Activated T-helper 1 cell treated with anti-CD3 and anti-CD28 coated beads, Interleukin-2, amount 50 U/mL, for 16 hours (primary cell): ENCODE results near the gene B4GALNT3.

Experiments used
- DNase-seq, 2 donors: peaks; one replicate each; pipeline ENCODE4 v3.0.0-alpha.2; 2020; ENCODE audit warnings: low read depth in 1 of 2, low spot score in 1 of 2

Gene B4GALNT3

DNA sequence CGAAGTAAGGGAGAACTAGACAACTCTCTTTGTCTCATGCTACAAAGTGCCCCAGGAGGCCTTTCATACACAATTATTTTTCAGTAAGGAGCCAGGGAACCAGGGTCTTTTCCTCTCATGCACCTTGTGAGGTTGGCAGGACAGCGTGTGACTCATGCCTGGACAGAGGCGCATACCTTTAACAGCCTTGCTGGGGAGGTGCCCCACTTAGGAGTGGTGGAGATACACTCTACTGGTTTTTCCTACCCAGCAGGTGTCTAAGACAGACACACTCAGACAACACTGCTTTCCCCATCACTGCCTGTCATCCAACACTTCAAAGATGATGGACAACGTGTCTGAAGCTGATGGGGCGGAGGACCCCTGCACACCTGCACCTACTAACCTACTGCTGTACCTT is 49.1 kb downstream of the B4GALNT3 start:
- DNase-seq = no peak

DNA sequence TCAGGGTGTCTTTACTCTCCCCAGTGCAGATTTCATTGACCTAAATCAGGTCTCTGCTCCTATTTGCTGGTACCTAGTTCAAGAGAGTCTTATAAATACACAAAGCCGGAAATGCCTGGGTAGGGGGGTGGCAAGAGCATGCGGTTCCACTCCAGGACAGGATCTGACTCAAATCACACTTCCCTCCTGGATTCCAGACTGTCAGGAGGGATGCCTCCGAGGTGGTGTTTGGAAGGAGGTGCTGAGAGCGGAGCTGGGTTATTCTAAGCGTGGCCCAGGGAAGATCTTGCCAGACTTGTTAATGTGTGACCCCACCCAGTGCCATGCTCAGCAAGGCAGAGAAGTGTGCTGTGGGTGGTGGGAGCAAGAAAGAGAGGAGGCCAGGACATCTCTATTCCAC is 49.8 kb downstream of the B4GALNT3 start:
- DNase-seq = no peak

DNA sequence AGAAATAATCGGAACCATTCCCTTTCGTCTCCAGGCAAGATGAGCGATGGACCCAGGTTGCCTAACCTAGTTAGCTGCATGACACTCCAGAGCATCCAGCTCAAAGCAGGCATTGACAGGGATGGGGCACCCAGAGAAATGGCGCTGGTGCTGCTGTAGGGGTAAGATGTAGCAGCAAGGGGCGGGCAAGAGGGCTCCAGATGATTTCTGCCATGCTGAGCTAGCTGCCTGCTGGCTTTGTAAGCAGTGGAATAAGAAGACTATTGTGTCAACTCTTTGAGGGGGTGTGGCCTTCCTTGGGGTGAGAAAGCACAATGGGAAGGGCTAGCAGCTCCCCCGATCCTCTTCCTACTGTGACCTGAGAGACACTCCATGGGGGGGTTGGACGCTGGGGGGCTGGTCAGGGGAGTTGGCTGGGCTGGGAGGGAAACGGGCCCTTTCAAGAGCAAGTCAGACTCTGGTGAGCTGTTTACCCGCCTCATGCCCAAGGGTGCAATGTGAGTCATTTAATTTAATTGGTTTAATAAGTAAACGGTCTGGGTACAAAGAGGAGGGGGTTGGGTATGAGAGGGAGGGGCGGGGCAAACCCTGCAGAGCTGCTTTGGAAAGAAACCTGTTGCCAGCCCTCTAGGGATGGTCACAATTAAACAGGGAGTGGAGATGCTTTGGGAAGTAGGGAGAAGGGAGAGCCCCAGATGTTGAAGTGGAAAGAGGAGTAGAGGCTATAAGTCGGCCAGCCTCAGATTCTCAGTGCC is 50.5 kb downstream of the B4GALNT3 start:
- DNase-seq = no peak

DNA sequence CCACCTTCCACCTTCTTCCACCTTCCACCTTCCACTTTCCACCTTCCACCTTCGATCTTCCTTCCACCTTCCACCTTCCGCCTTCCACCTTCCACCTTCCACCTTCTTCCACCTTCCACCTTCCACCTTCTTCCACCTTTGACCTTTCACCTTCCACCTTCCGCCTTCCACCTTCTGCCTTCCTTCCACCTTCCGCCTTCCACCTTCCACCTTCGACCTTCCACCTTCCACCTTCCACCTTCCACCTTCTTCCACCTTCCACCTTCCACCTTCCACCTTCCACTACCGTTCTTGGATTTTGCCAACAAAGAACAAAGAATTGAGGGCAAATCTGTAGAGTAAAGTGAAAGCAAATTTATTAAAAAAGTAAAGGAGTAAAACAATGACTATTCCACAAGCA is 53.2 kb downstream of the B4GALNT3 start:
- no peak for DNase-seq

DNA sequence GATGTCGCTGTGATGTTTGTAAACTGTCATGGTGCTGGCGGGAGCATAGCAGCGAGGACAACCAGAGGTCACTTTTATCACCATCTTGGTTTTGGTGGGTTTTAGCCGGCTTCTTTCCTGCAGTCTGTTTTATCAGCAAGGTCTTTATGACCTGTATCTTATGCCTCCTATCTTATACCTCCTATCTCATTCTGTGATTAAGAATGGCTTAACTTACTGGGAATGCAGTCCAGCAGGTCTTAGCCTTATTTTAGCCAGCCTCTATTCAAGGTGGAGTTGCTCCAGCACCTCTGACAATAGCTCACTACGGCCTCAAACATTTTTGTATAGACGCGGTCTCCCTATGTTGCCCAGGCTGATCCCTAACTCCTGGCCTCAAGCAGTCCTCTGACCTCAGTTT is 53.7 kb downstream of the B4GALNT3 start:
- DNase-seq = no peak

GRCh38 chr12:517538-517937 is 57.8 kb downstream of the B4GALNT3 start:
- DNase-seq = no peak

DNA sequence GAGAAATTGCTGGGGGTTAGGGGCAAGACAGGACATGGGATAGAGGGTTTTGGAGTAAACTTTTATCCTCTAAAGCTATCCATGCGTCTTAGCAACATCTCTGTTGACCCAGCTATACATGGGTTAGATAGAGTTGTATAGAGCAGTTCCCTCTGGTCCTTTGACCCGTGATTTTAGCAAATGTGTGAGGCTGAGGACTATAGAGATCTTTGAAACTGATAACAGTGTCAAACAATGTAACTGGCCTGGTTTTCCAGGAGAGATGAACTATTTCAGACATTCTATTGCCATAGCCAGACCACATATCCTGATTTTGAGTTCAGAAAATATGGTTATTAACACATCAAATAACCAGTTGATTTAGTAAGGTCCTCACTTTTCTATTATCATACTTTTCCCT is 60.4 kb downstream of the B4GALNT3 start:
- DNase-seq = no peak

DNA sequence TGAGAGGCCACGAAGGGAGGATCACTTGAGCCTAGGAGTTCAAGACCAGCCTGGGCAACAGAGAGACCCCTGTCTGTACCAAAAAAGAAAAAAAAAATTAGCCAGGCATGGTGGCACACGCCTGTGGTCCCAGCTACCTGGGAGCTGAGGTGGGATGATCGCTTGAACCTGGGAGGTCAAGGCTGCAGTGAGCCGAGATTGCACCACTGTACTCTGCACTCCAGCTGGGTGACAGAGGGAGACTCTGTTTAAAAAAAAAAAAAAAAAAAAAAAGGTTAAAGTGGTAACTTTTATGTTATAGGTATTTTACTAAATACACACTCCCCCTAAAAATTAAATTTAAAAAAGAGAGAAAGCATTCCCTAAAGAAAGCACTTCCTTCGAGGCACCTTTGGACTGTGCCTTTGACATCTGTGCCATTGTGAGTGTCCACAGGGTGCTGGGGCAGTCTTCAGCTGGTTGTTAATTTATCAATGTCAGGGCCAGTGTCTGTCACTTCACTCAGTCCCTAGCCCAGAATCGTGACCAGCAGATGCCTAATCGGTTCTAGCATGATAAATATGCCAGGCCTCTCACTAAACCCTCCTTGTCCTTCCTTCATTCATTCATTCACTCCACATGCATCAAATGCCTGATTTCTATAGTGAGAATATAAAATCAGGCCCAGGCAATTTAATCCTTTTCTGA is 63.1 kb downstream of the B4GALNT3 start:
- no peak for DNase-seq

DNA sequence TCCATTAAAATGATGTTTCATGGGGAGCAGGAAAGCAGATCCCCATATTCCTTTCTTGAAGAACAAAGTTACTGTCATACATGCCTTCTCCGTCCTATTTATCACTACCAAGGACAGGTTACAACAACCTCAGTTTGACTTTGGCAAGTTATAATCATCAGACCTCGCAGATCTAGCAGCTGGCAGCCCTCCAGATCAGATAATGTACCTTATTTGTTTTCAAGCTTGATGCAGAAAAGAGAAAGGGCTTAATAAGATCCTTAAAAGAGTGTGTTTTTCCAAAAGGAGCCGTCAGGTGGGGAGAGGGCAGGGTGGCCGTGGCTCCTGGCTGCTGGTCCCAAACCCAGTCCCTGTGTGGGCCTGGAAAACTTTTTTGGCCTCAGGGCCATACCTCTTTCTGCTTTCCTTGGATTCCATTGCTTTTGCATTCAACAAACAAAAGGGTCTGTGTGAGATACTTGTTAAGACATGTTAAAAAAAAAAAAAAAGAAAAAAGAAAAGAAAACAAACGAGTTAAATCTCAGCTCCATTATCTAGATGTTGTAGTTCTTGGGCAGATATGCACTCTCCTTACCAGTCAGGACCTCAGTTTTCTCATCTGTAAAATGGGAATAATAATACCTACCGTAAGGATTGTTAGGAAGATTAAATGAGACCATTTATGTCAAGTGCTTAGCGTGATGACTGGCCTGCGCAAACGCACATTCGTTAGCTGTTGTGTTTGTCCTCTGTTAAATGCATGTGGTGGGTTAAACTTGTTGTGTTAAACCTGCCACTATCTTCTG is 64.6 kb downstream of the B4GALNT3 start:
- DNase-seq = no peak

DNA sequence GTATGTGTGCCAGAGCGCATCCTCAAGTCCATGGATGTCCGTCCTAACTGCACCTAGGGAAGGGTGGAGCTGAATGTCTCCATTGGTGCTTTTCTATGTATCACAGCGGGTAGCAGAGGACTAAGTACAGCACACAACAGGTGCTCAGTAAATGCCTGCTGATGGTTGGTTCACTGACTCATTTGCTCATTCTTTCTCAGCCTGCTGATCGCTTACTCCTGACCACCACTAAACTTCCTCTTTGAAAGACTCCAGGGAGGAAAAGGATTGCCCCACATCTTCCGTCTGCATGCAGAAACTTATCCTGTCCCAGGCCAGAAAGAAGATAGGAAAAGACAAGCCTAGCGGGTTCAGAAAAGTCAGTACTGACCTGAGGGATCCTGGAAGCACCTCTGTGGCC is 66.3 kb downstream of the B4GALNT3 start:
- DNase-seq = no peak

DNA sequence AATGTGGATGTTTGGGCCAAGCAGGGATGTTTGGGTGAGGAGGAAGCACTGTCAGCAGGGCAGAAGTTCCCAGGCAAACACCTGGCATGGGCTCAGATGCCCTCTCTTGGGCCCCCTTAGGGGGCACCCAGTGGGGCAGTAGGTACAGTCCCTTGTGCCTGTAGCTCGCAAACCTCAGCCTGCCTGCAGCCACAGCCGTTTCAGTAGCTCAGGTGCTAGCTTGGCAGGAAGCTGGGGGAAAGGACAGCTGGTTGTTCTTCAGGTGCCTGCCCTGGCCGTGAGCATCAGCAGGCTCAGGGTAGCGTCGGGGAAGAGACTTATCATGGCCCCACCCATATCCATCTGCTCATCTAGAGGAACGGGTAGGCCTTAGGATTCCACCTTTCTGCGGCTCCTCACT is 67.5 kb downstream of the B4GALNT3 start:
- no peak for DNase-seq

DNA sequence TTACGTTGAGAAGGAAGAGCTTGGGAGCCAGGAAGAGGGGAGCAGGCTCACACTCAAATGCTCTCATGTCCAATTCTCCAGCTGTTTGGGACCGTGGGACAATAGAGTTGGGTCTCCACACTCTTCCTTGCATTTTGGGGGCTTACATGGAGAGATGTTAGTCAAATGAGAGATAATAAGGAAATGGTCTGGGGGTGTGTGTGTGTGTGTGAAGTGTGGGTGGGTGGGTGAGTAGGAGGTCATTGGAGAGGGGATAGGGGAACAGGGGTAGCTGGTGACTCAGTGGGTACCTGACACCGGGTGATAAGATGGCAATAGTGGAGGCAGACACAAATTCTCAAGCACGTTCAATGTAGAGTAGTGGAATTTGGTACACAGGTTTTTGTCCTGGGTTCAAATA is 68.0 kb downstream of the B4GALNT3 start:
- no peak for DNase-seq

GRCh38 chr12:530308-530707 is 70.6 kb downstream of the B4GALNT3 start:
- no peak for DNase-seq

DNA sequence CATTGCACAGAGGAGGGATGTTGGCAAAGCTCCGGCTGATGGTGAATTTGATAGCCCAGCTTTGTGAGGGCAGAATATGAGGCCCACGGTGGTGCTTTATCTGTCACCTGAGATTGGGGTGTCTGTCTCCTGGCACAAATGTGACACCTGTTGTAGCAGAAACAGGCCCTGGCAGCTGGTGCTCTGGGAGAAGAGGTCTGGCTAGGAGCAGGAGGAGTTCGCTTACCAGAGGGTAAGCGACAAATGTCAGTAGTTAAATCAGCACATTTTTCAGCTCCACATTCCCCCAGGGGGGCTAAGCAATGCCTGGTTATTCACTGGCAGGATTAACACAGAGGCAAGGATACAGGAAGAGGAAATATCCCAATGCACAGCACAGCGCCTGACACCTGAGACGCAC is 71.1 kb downstream of the B4GALNT3 start:
- no peak for DNase-seq

DNA sequence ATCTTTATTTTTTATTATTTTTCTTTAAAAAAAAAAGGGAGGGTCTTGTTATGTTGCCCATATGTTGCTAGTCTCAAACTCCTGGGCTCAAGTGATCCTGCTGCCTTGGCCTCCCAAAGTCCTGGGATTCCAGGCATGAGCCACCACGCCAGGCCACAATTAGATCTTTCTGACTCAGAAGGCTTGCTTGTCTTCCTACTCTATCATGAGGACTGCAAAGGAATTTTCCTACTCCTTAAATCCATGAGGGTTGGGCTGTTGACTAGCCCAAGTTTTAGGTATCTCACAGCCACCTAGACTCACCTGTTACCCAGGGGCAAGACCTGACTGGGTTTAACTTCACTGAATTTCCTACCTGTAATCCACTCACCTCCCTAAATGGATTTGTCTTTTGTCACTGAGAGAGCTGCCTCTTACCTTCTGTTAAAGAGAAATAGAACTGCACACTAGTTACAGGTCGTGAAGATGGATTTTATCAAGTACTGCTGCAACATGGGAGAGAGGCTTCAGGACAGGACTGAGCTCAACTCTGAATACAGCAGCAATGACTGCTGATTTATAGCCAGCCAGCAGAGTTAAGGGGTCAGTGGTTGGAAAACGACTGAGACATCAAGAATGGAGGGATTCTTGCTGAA is 72.3 kb downstream of the B4GALNT3 start:
- no peak for DNase-seq

DNA sequence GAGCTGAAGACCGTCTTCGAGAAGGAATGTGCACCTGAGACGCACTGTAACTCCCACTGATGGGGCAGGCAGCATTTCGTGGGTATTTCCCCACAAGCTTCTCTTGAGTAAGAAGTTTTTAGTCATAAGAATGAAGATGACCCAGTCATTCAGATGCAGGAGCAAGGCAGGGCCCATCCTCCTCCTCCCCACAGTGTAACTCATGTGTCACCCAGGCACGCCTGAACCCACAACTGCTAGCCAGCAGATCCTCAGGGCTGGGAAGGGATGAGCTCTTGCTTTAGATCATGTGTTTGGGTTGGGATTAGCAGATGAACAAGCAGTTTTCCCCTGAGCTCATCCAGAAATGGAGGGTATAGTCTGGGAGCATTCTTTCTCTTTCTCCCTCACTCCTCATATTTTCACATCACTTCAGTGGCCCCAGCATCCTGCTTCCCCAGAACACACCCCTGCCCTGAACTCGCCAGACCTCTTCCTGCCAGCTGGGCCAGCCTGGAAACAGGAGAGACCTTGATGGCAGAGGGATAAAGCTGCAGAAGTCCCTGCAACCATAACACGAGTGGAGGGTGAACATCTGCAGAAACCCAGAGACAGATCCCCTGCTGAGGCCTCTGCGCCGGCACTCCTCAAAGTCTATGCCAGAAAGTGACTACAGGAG is 73.3 kb downstream of the B4GALNT3 start:
- DNase-seq = no peak

DNA sequence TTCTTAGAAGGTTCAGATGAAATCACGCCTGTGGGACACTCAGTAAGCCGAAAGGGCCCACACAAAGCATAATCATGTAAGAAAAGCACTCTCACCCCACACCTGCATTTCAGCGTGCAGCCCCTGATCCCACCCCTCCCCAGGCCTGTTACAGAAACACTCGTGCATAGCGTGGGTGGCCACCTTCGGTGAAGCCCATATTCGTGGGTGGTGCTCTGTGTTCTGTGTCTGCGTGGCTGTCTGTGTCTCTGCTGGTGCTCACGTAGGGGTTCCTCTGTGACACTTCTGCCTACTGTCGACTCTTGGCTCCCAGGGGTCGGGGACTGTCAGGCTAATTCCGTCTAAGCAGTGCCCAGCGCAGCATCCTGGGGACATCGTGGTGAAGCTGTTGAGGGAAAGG is 74.0 kb downstream of the B4GALNT3 start:
- DNase-seq = no peak

GRCh38 chr12:534216-534615 is 74.5 kb downstream of the B4GALNT3 start:
- no peak for DNase-seq

GRCh38 chr12:535396-535795 is 75.7 kb downstream of the B4GALNT3 start:
- no peak for DNase-seq

- no peak for DNase-seq
Measured at GRCh38 chr12:536751-537245, 77.1 kb downstream of the B4GALNT3 start.

DNA sequence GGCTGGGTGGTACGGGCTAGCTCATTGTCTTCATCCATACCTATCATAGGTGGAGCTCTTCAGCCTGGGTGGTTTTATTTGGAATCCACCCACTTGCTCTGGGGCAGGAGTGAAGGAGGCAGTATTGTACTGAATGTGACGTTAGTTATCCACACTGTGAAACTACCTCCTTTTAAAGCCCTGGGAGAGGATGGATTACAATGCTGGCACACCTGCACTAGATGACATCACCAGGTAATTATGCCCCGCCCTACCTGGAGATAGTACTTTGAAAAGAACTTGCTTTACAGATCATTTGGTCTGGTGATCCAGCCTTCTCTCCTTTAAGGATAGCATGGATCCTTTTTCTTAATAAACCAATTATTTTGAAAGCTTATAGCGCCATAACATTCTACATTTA is 78.0 kb downstream of the B4GALNT3 start:
- no peak for DNase-seq
